ENCODE results near the gene SBK2. TPM values are rescaled to one million over a fixed set of nuclear protein-coding genes. Genes with fewer than 3 reads are reported as not detected.

SBK2 gene
- total RNA-seq, 1 experiment from 2014 or later = 3.5 TPM

GRCh38 chr19:55546011-55546410 is 9.1 kb upstream of the SBK2 start:
- no peak for DNase-seq
- Histone ChIP-seq H3K9me3 (ENCODE audit: insufficient read depth, low read depth) (no peaks in the 10 kb centered on the region), H3K36me3 (ENCODE audit: low read depth) (no peaks in the 10 kb centered on the region), H3K79me2 (ENCODE audit: low read depth) (peaks cover 7% of the 10 kb centered on the region; the same call in 1 of the 2 replicates), H3K27ac (peak overlapping the region; percentile 96), H3K27me3 (ENCODE audit: insufficient read depth, low read depth) (no peaks in the 10 kb centered on the region), H2AFZ (no peak overlapping the region), H3K9me2 (ENCODE audit: insufficient read depth) (no peaks in the 10 kb centered on the region), H3K4me2 (peak overlapping the region; percentile 77), H3K4me3 (peak overlapping the region; percentile 45; the same call in 1 of the 2 replicates), H3K4me1 (replicated peaks; ENCODE audit: insufficient read depth) (peaks cover 74% of the 10 kb centered on the region), H3F3A (ENCODE audit: insufficient read depth, low read depth) (peaks cover 59% of the 10 kb centered on the region), H4K20me1 (ENCODE audit: insufficient read depth) (no peaks in the 10 kb centered on the region)
- no peak for TF ChIP-seq CTCF (conservative IDR thresholded peaks at IDR 0.05)
- no peak for TF ChIP-seq EZH2 (IDR thresholded peaks at IDR 0.05; ENCODE audit: low read depth)
- BruUV-seq (replicated peaks) = no TSS peak
- intact Hi-C loops (cut with micrococcal nuclease; ENCODE audit: unreplicated experiment) = loop anchor here (1.0 to 5.0 kb wide), 6 partner anchors 20 to 69 kb away; partner anchors contain the start of genes FIZ1, ZNF579, ZNF628 and ZNF865
- CTCF ChIA-PET = interaction anchor here (0.5 to 1.4 kb wide), 5 partner anchors 13 to 1887 kb away, joined by 3 to 11 read pairs (median 5); partner anchors contain the start of gene FIZ1
- POLR2A ChIA-PET (ENCODE audit: unreplicated experiment) = interaction anchor here (0.5 to 1.4 kb wide), 10 partner anchors 21 to 139 kb away, joined by 3 to 44 read pairs (median 14); partner anchors contain the start of genes FIZ1, UBE2S, ZNF579 and ZNF784

- H3K4me2 ChIP-seq = peak within 1 kb of the TSS; percentile 77
- no TSS peak for BruUV-seq (replicated peaks)
- ChIA-PET CTCF (interaction anchor here (1.4 kb wide), 1 partner anchor 87 kb away, joined by 3 read pairs; no protein-coding TSS in a partner anchor), POLR2A (ENCODE audit: unreplicated experiment) (interaction anchor here (0.5 kb wide), 1 partner anchor 22 kb away, joined by 8 read pairs; no protein-coding TSS in a partner anchor)
- peak within 1 kb of the TSS; percentile 96 for H3K27ac ChIP-seq
- peaks cover 7% of the 10 kb centered on the region; the same call in 1 of the 2 replicates for H3K79me2 ChIP-seq (ENCODE audit: low read depth)
- H2AFZ ChIP-seq = peak within 1 kb of the TSS; percentile 79
- intact Hi-C loops (cut with micrococcal nuclease; ENCODE audit: unreplicated experiment) = loop anchor here (5.0 kb wide), 1 partner anchor 68 kb away; the partner anchor contains the start of gene ZNF628
- peaks cover 69% of the 10 kb centered on the region for H3K4me1 ChIP-seq (replicated peaks; ENCODE audit: insufficient read depth)
- no peaks in the 10 kb centered on the region for H3K9me2 ChIP-seq (ENCODE audit: insufficient read depth)
- no peak for DNase-seq
- no peaks in the 10 kb centered on the region for H4K20me1 ChIP-seq (ENCODE audit: insufficient read depth)
- no peaks in the 10 kb centered on the region for H3K36me3 ChIP-seq (ENCODE audit: low read depth)
- no peak for TF ChIP-seq EZH2 (IDR thresholded peaks at IDR 0.05; ENCODE audit: low read depth)
- no peak for TF ChIP-seq CTCF (conservative IDR thresholded peaks at IDR 0.05)
- H3K9me3 ChIP-seq (ENCODE audit: insufficient read depth, low read depth) = no peaks in the 10 kb centered on the region
- peaks cover 55% of the 10 kb centered on the region for H3F3A ChIP-seq (ENCODE audit: insufficient read depth, low read depth)
- peak within 1 kb of the TSS; percentile 45; the same call in 1 of the 2 replicates for H3K4me3 ChIP-seq
- no peaks in the 10 kb centered on the region for H3K27me3 ChIP-seq (ENCODE audit: insufficient read depth, low read depth)
These were observed 8.5 kb upstream of the SBK2 start, which contains the start of gene SBK3 for GRCh38 chr19:55545443-55545842. Gene SBK3 (minus strand): TSS chr19:55545543. CDS start chr19:55545543, 0 bp downstream.

- H3K27ac ChIP-seq = peak overlapping the region; percentile 96
- H3F3A ChIP-seq (ENCODE audit: insufficient read depth, low read depth) = peaks cover 55% of the 10 kb centered on the region
- ChIA-PET CTCF (interaction anchor here (0.7 kb wide), 1 partner anchor 54 kb away, joined by 3 read pairs; the partner anchor contains the start of gene FIZ1), POLR2A (ENCODE audit: unreplicated experiment) (interaction anchor here (0.5 to 0.6 kb wide), 2 partner anchors 17 to 1982 kb away, joined by 3 to 4 read pairs; no protein-coding TSS in a partner anchor)
- no TSS peak for BruUV-seq (replicated peaks)
- peak; percentile 72 to 76 for DNase-seq
- H3K4me2 ChIP-seq = peak overlapping the region; percentile 77
- H3K4me3 ChIP-seq = peak overlapping the region; percentile 36; the same call in 1 of the 2 replicates
- H4K20me1 ChIP-seq (ENCODE audit: insufficient read depth) = no peaks in the 10 kb centered on the region
- H3K9me2 ChIP-seq (ENCODE audit: insufficient read depth) = no peaks in the 10 kb centered on the region
- H3K4me1 ChIP-seq (replicated peaks; ENCODE audit: insufficient read depth) = peaks cover 64% of the 10 kb centered on the region
- H2AFZ ChIP-seq = peak overlapping the region; percentile 79
- H3K27me3 ChIP-seq (ENCODE audit: insufficient read depth, low read depth) = no peaks in the 10 kb centered on the region
- H3K36me3 ChIP-seq (ENCODE audit: low read depth) = no peaks in the 10 kb centered on the region
- no peaks in the 10 kb centered on the region for H3K9me3 ChIP-seq (ENCODE audit: insufficient read depth, low read depth)
- TF ChIP-seq CTCF (conservative IDR thresholded peaks at IDR 0.05) (no peak), EZH2 (IDR thresholded peaks at IDR 0.05; ENCODE audit: low read depth) (no peak)
- H3K79me2 ChIP-seq (ENCODE audit: low read depth) = peaks cover 7% of the 10 kb centered on the region; the same call in 1 of the 2 replicates
- intact Hi-C loops (cut with micrococcal nuclease; ENCODE audit: unreplicated experiment) = loop anchor here (5.0 kb wide), 1 partner anchor 68 kb away; the partner anchor contains the start of gene ZNF628
These were observed 8.0 kb upstream of the SBK2 start for GRCh38 chr19:55544776-55545439.

All from PC-9 (cell line).